ENCODE measurements around the gene BUD31. TPM values are rescaled to one million over a fixed set of nuclear protein-coding genes. Genes with fewer than 3 reads are reported as not detected.

The BUD31 gene
- total and polyA plus RNA-seq, 4 donors, result 18.5 to 55.9 (median 32.0) TPM

- Histone ChIP-seq H3K4me3 (ENCODE audit: low read depth in 1 of 3, low read length in 3 of 3) (no peak overlapping the region), H3K27ac (ENCODE audit: low read depth in 1 of 2, low read length in 2 of 2) (no peak overlapping the region), H3K9me3 (ENCODE audit: control insufficient read depth in 4 of 4, low read length in 3 of 4) (no peaks in the 10 kb centered on the region), H3K4me1 (ENCODE audit: control insufficient read depth in 4 of 4, insufficient read depth in 4 of 4, low read length in 3 of 4) (peaks cover 0 to 3% (median 0%) of the 10 kb centered on the region in 4 donors), H3K27me3 (ENCODE audit: control insufficient read depth in 4 of 4, insufficient read depth in 4 of 4, low read length in 3 of 4) (no peaks in the 10 kb centered on the region), H3K36me3 (ENCODE audit: control insufficient read depth in 4 of 4, insufficient read depth in 3 of 4, low read depth in 1 of 4, low read length in 3 of 4) (peaks cover 2 to 50% (median 13%) of the 10 kb centered on the region in 4 donors), H3K9ac (ENCODE audit: low read depth in 1 of 2, low read length in 2 of 2) (no peak overlapping the region)
- TF ChIP-seq YY1 (IDR thresholded peaks at IDR 0.05) (no peak), HNF4A (conservative IDR thresholded peaks at IDR 0.05) (no peak), ATF3 (IDR thresholded peaks at IDR 0.05) (no peak), RAD21 (IDR thresholded peaks at IDR 0.05) (no peak), MAX (IDR thresholded peaks at IDR 0.05) (no peak), SP1 (IDR thresholded peaks at IDR 0.05) (no peak), EGR1 (IDR thresholded peaks at IDR 0.05; ENCODE audit: low read depth in 2 of 2) (no peak), ZBTB33 (IDR thresholded peaks at IDR 0.05) (no peak), HNF4G (IDR thresholded peaks at IDR 0.05) (no peak), CTCF (IDR thresholded peaks at IDR 0.05; ENCODE audit: low read depth, low read length, missing input control) (no peak), REST (IDR thresholded peaks at IDR 0.05) (no peak), RXRA (IDR thresholded peaks at IDR 0.05) (no peak), GABPA (IDR thresholded peaks at IDR 0.05 in 1 of 2, conservative IDR thresholded peaks at IDR 0.05 in 1 of 2) (no peak), JUND (IDR thresholded peaks at IDR 0.05) (no peak), FOXA1 (IDR thresholded peaks at IDR 0.05) (no peak), NR2F2 (IDR thresholded peaks at IDR 0.05) (no peak), TAF1 (conservative IDR thresholded peaks at IDR 0.05) (no peak)
- DNase-seq (ENCODE audit: low spot score), result no peak
- WGBS, result 97% methylated on average over 24 of the region's 24 CpGs
These were observed 16.4 kb downstream of the BUD31 start for GRCh38 chr7:99424932-99425730.

All from liver (tissue), 9 donors.